HCT116 (cell line): ENCODE measurements around the gene ENTREP1. TPM values are rescaled to one million over a fixed set of nuclear protein-coding genes. Genes with fewer than 3 reads are reported as not detected.

Source experiments
- ATAC-seq: fragments of 200-7000 bp; cut with Tn5 transposase; 2 replicates; pipeline ENCODE4 v1.9.1; 2020; ENCODE audit warnings: mild to moderate bottlenecking, moderate library complexity
- BruUV-seq: library from RNA; stranded (reverse); fragments of 400-500 nt; replicated peaks from 2 replicates; lab custom pipeline; 2021; lab: Mats Ljungman, UMichigan
- CTCF ChIA-PET: fragments of 300-600 bp; sonication (Branson Sonifier 250); formaldehyde crosslinking; loops from one replicate; lab custom pipeline; 2021; ENCODE audit warnings: antibody characterized with exemption; lab: Charles Lee
- POLR2A ChIA-PET: fragments of 300-600, 350-600 bp; sonication (Branson Sonifier 250); formaldehyde crosslinking; loops from one replicate; lab custom pipeline; 2021; ENCODE audit warnings: antibody characterized with exemption; lab: Charles Lee
- RAD21 ChIA-PET, 2 experiments: fragments of 300-600 bp; sonication (Branson Sonifier 250); formaldehyde crosslinking; loops; one replicate each; lab custom pipeline; 2023; ENCODE audit warnings: low total read pairs in 2 of 2; ENCODE audit not compliant: uncharacterized antibody in 2 of 2, unreplicated experiment in 2 of 2, low non-redundant PET in 1 of 2; lab: Charles Lee
- DNase-seq: peaks from one replicate; pipeline ENCODE4 v3.0.0-alpha.2; 2010; ENCODE audit warnings: low read depth, low spot score
- H2AFZ ChIP-seq: fragments of 200-600 bp; shearing (Covaris generic), sonication (generic); 2 replicates; pipeline ENCODE4 v1.6.1; 2017; ENCODE audit warnings: low read depth, mixed run types, mixed read lengths, antibody characterized with exemption, low read length; ENCODE audit not compliant: poor library complexity, severe bottlenecking
- H3K27ac ChIP-seq: 2 replicates; pipeline ENCODE4 v1.5.1; 2012; ENCODE audit warnings: low read depth, low read length
- H3K27me3 ChIP-seq: fragments of 200-600 bp; sonication (generic); 2 replicates; pipeline ENCODE4 v1.6.1; 2016; ENCODE audit warnings: mixed run types, low read length, mixed read lengths; ENCODE audit not compliant: insufficient read depth
- H3K36me3 ChIP-seq, 2 experiments: fragments of 200-500 bp in 1 of 2; fragments of 200-600 bp in 1 of 2; sonication (Bioruptor generic) in 1 of 2; sonication (generic) in 1 of 2; 2 replicates each; pipeline versions ENCODE4 v1.5.1 to v1.6.1; 2014 to 2016; ENCODE audit warnings: low read length in 2 of 2, inconsistent platforms in 1 of 2, mixed read lengths in 1 of 2, mixed run types in 1 of 2; ENCODE audit not compliant: insufficient read depth in 2 of 2, control insufficient read depth in 1 of 2
- H3K4me1 ChIP-seq, 2 experiments: fragments of 200-600 bp in 1 of 2; sonication (generic) in 1 of 2; 2 replicates each; pipeline versions ENCODE4 v1.5.1 to v1.6.1; 2012 to 2017; ENCODE audit warnings: low read length in 2 of 2, inconsistent platforms in 1 of 2, mild to moderate bottlenecking in 1 of 2, mixed read lengths in 1 of 2, mixed run types in 1 of 2, moderate library complexity in 1 of 2; ENCODE audit not compliant: insufficient read depth in 2 of 2, control insufficient read depth in 1 of 2
- H3K4me2 ChIP-seq: fragments of 200-600 bp; sonication (generic); 2 replicates; pipeline ENCODE4 v1.6.1; 2017; ENCODE audit warnings: mixed run types, low read length, mixed read lengths
- H3K4me3 ChIP-seq, 2 experiments: fragments of 200-600 bp in 1 of 2; sonication (generic) in 1 of 2; replicated peaks in 1 of 2; 2 replicates each; pipeline ENCODE4 v1.5.1; 2011 to 2016; ENCODE audit warnings: low read length in 2 of 2, control low read depth in 1 of 2, low read depth in 1 of 2, mild to moderate bottlenecking in 1 of 2, mixed read lengths in 1 of 2, mixed run types in 1 of 2
- H3K79me2 ChIP-seq: fragments of 200-600 bp; sonication (generic); 2 replicates; pipeline ENCODE4 v1.6.1; 2017; ENCODE audit warnings: mild to moderate bottlenecking, mixed run types, low read length, moderate library complexity, mixed read lengths; ENCODE audit not compliant: insufficient read depth
- H3K9ac ChIP-seq: fragments of 200-600 bp; sonication (generic); 2 replicates; pipeline ENCODE4 v1.6.1; 2016; ENCODE audit warnings: low read length, mixed read lengths
- H3K9me2 ChIP-seq: fragments of 200-600 bp; sonication (generic), shearing (Covaris generic); 2 replicates; pipeline ENCODE4 v1.6.1; 2017; ENCODE audit warnings: mixed run types, mild to moderate bottlenecking, moderate library complexity; ENCODE audit not compliant: insufficient read depth
- H3K9me3 ChIP-seq, 2 experiments: fragments of 200-500 bp in 1 of 2; fragments of 200-600 bp in 1 of 2; sonication (Bioruptor generic) in 1 of 2; sonication (generic) in 1 of 2; 2 replicates each; pipeline ENCODE4 v1.6.1; 2014 to 2017; ENCODE audit warnings: low read length in 2 of 2, mixed read lengths in 2 of 2, inconsistent platforms in 1 of 2, low read depth in 1 of 2, mild to moderate bottlenecking in 1 of 2, mixed run types in 1 of 2, moderate library complexity in 1 of 2; ENCODE audit not compliant: control insufficient read depth in 1 of 2, insufficient read depth in 1 of 2
- H4K20me1 ChIP-seq: fragments of 200-600 bp; sonication (generic), shearing (Covaris generic); 2 replicates; pipeline ENCODE4 v1.6.1; 2017; ENCODE audit warnings: mixed run types, mild to moderate bottlenecking, moderate library complexity; ENCODE audit not compliant: insufficient read depth
- CBX3 ChIP-seq: IDR thresholded peaks from 2 replicates; pipeline ENCODE4 v1.6.1; 2012; ENCODE audit warnings: low read depth
- CEBPB ChIP-seq: IDR thresholded peaks from 2 replicates; pipeline ENCODE4 v1.6.1; 2012; ENCODE audit warnings: low read depth
- EGR1 ChIP-seq: IDR thresholded peaks from 2 replicates; pipeline ENCODE4 v1.6.1; 2012; ENCODE audit warnings: low read depth
- ELF1 ChIP-seq: IDR thresholded peaks from 2 replicates; pipeline ENCODE4 v1.6.1; 2012; ENCODE audit warnings: low read depth, borderline replicate concordance
- EZH2 ChIP-seq: fragments of 200-600 bp; sonication (generic); IDR thresholded peaks from 2 replicates; pipeline ENCODE4 v1.6.1; 2017; ENCODE audit warnings: antibody characterized with exemption, mixed run types
- FOSL1 ChIP-seq: IDR thresholded peaks from 2 replicates; pipeline ENCODE4 v1.6.1; 2012; ENCODE audit warnings: low read depth
- MAX ChIP-seq: IDR thresholded peaks from 2 replicates; pipeline ENCODE4 v1.6.1; 2012
- POLR2AphosphoS5 ChIP-seq: IDR thresholded peaks from 2 replicates; pipeline ENCODE4 v1.6.1; 2011; ENCODE audit warnings: mild to moderate bottlenecking, low read depth, low read length, moderate library complexity
- RAD21 ChIP-seq: IDR thresholded peaks from 2 replicates; pipeline ENCODE4 v1.6.1; 2012; ENCODE audit warnings: low read depth, mild to moderate bottlenecking
- SIN3A ChIP-seq: IDR thresholded peaks from 2 replicates; pipeline ENCODE4 v1.6.1; 2012; ENCODE audit warnings: low read depth
- YY1 ChIP-seq: IDR thresholded peaks from 2 replicates; pipeline ENCODE4 v1.6.1; 2011; ENCODE audit warnings: low read length, low read depth, moderate library complexity, mild to moderate bottlenecking; ENCODE audit not compliant: insufficient replicate concordance; ENCODE audit errors: extremely low read depth
- intact Hi-C: fragments of 100-400 bp; cut with micrococcal nuclease; formaldehyde crosslinking; loops from 2 replicates; pipeline ENCODE4 v1.10.0; 2022
- total RNA-seq: library from RNA; stranded (reverse); gene quantifications from one replicate; pipeline ENCODE4 v1.2.1, GENCODE V29; 2021; ENCODE audit not compliant: unreplicated experiment
- TF ChIP-seq, protein P1 (sequence below), 3 experiments: fragments of 200-600 bp in 1 of 3; sonication (generic) in 1 of 3; IDR thresholded peaks in 2 of 3; conservative IDR thresholded peaks in 1 of 3; 2 replicates each; pipeline ENCODE4 v1.5.1; 2012 to 2017; ENCODE audit warnings: low read depth in 2 of 3, low read length in 2 of 3, antibody characterized with exemption in 1 of 3, borderline replicate concordance in 1 of 3, control low read depth in 1 of 3, mild to moderate bottlenecking in 1 of 3, mixed read lengths in 1 of 3, mixed run types in 1 of 3, moderate library complexity in 1 of 3; ENCODE audit not compliant: insufficient read depth in 1 of 3
- TF ChIP-seq, protein P2 (sequence below): IDR thresholded peaks from 2 replicates; pipeline ENCODE4 v1.6.1; 2012; ENCODE audit warnings: low read depth

Gene ENTREP1
- total RNA-seq, 1 experiment from 2014 or later, result 1.1 TPM

DNA sequence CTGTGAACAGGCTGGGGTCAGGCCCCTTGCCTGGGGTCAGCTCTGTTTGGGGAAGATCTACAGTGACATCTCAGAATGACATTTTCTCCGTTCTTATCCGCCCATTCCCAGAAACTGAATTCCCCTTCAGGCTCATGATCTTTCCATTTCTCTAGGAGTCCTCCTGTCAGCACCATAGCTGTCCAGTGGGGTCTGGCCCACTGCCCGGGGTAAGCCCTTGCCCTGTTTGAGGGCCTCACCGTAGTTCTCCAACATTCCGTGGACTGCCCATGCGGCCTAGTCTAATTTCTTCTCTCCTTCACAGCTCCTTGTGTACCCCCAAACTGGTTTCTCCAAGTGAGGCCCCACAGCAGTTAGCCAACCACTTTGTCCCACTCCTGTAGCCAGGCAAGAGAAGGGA lies 68.4 kb downstream of the ENTREP1 start:
- Histone ChIP-seq H4K20me1 (no peaks in the 10 kb centered on the region), H3K27ac (no peak overlapping the region), H3K4me3 (no peak overlapping the region), H3K79me2 (no peaks in the 10 kb centered on the region), H3K36me3 (no peaks in the 10 kb centered on the region), H3K4me1 (no peaks in the 10 kb centered on the region), H3K9me2 (no peaks in the 10 kb centered on the region), H3K9me3 (no peaks in the 10 kb centered on the region), H3K9ac (no peak overlapping the region), H3K4me2 (no peak overlapping the region), H2AFZ (no peak overlapping the region), H3K27me3 (no peaks in the 10 kb centered on the region)
- ChIA-PET POLR2A (no interaction called here), RAD21 (interaction anchor here in 1 of 2 experiments (0.6 kb wide), 1 partner anchor 701 kb away, joined by 3 read pairs; no protein-coding TSS in a partner anchor), CTCF (no interaction called here)
- DNase-seq (no peak), ATAC-seq (no peak)
- no peak for TF ChIP-seq RAD21
- no peak for TF ChIP-seq YY1
- no peak for TF ChIP-seq POLR2AphosphoS5
- no peak for TF ChIP-seq EGR1
- no peak for TF ChIP-seq ELF1
- no peak for TF ChIP-seq MAX
- no peak for TF ChIP-seq FOSL1
- TF ChIP-seq SIN3A, result no peak
- no peak for TF ChIP-seq CEBPB
- intact Hi-C loops, result no loop called here
- no TSS peak for BruUV-seq

GRCh38 chr9:69395718-69396117 lies 70.7 kb downstream of the ENTREP1 start:
- no peak overlapping the region for H3K4me3 ChIP-seq
- no peaks in the 10 kb centered on the region for H4K20me1 ChIP-seq
- H3K4me2 ChIP-seq, result no peak overlapping the region
- intact Hi-C loops, result loop anchor here (5.0 kb wide), 1 partner anchor 48 kb away; no protein-coding TSS in a partner anchor
- H3K4me1 ChIP-seq, result no peaks in the 10 kb centered on the region
- no peaks in the 10 kb centered on the region for H3K9me2 ChIP-seq
- H3K27me3 ChIP-seq, result no peaks in the 10 kb centered on the region
- no peaks in the 10 kb centered on the region for H3K36me3 ChIP-seq
- ATAC-seq, result no peak
- no peak overlapping the region for H2AFZ ChIP-seq
- no peaks in the 10 kb centered on the region for H3K9me3 ChIP-seq
- no peak for DNase-seq
- ChIA-PET POLR2A (no interaction called here), CTCF (no interaction called here), RAD21 (no interaction called here)
- H3K9ac ChIP-seq, result no peak overlapping the region
- TF ChIP-seq EZH2, result no peak
- no peak for TF ChIP-seq POLR2AphosphoS5
- TF ChIP-seq ELF1, result no peak
- TF ChIP-seq, protein P1, sequence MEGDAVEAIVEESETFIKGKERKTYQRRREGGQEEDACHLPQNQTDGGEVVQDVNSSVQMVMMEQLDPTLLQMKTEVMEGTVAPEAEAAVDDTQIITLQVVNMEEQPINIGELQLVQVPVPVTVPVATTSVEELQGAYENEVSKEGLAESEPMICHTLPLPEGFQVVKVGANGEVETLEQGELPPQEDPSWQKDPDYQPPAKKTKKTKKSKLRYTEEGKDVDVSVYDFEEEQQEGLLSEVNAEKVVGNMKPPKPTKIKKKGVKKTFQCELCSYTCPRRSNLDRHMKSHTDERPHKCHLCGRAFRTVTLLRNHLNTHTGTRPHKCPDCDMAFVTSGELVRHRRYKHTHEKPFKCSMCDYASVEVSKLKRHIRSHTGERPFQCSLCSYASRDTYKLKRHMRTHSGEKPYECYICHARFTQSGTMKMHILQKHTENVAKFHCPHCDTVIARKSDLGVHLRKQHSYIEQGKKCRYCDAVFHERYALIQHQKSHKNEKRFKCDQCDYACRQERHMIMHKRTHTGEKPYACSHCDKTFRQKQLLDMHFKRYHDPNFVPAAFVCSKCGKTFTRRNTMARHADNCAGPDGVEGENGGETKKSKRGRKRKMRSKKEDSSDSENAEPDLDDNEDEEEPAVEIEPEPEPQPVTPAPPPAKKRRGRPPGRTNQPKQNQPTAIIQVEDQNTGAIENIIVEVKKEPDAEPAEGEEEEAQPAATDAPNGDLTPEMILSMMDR (IDR thresholded peaks at IDR 0.05 in 2 of 3, conservative IDR thresholded peaks at IDR 0.05 in 1 of 3; ENCODE audit: borderline replicate concordance in 1 of 3, insufficient read depth in 1 of 3, low read depth in 2 of 3, low read length in 2 of 3), result no peak
- no peak for TF ChIP-seq CBX3
- TF ChIP-seq, protein P2, sequence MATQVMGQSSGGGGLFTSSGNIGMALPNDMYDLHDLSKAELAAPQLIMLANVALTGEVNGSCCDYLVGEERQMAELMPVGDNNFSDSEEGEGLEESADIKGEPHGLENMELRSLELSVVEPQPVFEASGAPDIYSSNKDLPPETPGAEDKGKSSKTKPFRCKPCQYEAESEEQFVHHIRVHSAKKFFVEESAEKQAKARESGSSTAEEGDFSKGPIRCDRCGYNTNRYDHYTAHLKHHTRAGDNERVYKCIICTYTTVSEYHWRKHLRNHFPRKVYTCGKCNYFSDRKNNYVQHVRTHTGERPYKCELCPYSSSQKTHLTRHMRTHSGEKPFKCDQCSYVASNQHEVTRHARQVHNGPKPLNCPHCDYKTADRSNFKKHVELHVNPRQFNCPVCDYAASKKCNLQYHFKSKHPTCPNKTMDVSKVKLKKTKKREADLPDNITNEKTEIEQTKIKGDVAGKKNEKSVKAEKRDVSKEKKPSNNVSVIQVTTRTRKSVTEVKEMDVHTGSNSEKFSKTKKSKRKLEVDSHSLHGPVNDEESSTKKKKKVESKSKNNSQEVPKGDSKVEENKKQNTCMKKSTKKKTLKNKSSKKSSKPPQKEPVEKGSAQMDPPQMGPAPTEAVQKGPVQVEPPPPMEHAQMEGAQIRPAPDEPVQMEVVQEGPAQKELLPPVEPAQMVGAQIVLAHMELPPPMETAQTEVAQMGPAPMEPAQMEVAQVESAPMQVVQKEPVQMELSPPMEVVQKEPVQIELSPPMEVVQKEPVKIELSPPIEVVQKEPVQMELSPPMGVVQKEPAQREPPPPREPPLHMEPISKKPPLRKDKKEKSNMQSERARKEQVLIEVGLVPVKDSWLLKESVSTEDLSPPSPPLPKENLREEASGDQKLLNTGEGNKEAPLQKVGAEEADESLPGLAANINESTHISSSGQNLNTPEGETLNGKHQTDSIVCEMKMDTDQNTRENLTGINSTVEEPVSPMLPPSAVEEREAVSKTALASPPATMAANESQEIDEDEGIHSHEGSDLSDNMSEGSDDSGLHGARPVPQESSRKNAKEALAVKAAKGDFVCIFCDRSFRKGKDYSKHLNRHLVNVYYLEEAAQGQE, result no peak
- no peak for TF ChIP-seq SIN3A
- TF ChIP-seq, all 23 proteins: peak for 0
- no TSS peak for BruUV-seq
- no peak overlapping the region for H3K27ac ChIP-seq
- no peaks in the 10 kb centered on the region for H3K79me2 ChIP-seq
